AG04450 (cell line): ENCODE results near the gene KLHL2. TPM values are rescaled to one million over a fixed set of nuclear protein-coding genes. Genes with fewer than 3 reads are reported as not detected.
"Not testable (repeated sequence)": the region's sequence is repeated elsewhere in the genome, so short reads cannot be mapped to it uniquely, and the experiment has no call there.

Experiments
- CTCF ChIA-PET: fragments of 300-600, 350-600 bp; formaldehyde crosslinking; extraction: SDS; loops from one replicate; lab custom pipeline; 2022; ENCODE audit warnings: antibody characterized with exemption, inconsistent platforms; lab: Charles Lee
- POLR2A ChIA-PET: fragments of 350-600 bp; formaldehyde crosslinking; extraction: SDS; loops from one replicate; lab custom pipeline; 2021; ENCODE audit warnings: antibody characterized with exemption, inconsistent platforms; lab: Yijun Ruan, JAX
- DNase-seq: peaks from one replicate; pipeline ENCODE4 v3.0.0-alpha.2; 2011; ENCODE audit warnings: low read depth, low spot score
- H3K27ac ChIP-seq: one replicate; pipeline ENCODE4 v1.5.1; 2012; ENCODE audit warnings: low read depth, low read length, control low read depth
- H3K27me3 ChIP-seq: one replicate; pipeline ENCODE4 v1.6.0; 2012; ENCODE audit warnings: low read length; ENCODE audit not compliant: control insufficient read depth, insufficient read depth
- H3K4me3 ChIP-seq: 2 replicates; pipeline ENCODE4 v1.5.1; 2011; ENCODE audit warnings: mild to moderate bottlenecking, low read depth, low read length, control low read depth
- H3K9me3 ChIP-seq: 2 replicates; pipeline ENCODE4 v1.5.1; 2012; ENCODE audit warnings: low read length; ENCODE audit not compliant: control insufficient read depth, insufficient read depth
- CTCF ChIP-seq: IDR thresholded peaks from 2 replicates; pipeline ENCODE4 v1.5.1; 2011; ENCODE audit warnings: low read depth, low read length, control low read depth, inconsistent platforms
- polyA plus RNA-seq: library from polyadenylated mRNA; depleted of rRNA; stranded (reverse); fragments of >200 nt; gene quantifications from 2 replicates; pipeline ENCODE4 v1.2.3, GENCODE V29; 2011

Gene KLHL2
- polyA plus RNA-seq, 1 experiment: 16.4 TPM

GRCh38 chr4:165217325-165217724, 10.0 kb downstream of the KLHL2 start:
- Histone ChIP-seq H3K9me3 (no peaks in the 10 kb centered on the region), H3K27ac (no peak overlapping the region), H3K4me3 (no peak overlapping the region), H3K27me3 (no peaks in the 10 kb centered on the region)
- ChIA-PET CTCF (no interaction called here), POLR2A (no interaction called here)
- no peak for TF ChIP-seq CTCF
- no peak for DNase-seq

- CTCF ChIA-PET, H3K27ac ChIP-seq, DNase-seq, H3K9me3 ChIP-seq, H3K27me3 ChIP-seq, POLR2A ChIA-PET, H3K4me3 ChIP-seq: not testable (repeated sequence)
These were observed 13.9 kb downstream of the KLHL2 start for GRCh38 chr4:165221306-165221705.

GRCh38 chr4:165221993-165222650, 14.8 kb downstream of the KLHL2 start:
- H3K27me3 ChIP-seq, DNase-seq, POLR2A ChIA-PET, H3K9me3 ChIP-seq, H3K27ac ChIP-seq, H3K4me3 ChIP-seq, CTCF ChIA-PET: not testable (repeated sequence)

- ChIA-PET CTCF (no interaction called here), POLR2A (no interaction called here)
- no peak for DNase-seq
- no peaks in the 10 kb centered on the region for H3K9me3 ChIP-seq
- no peaks in the 10 kb centered on the region for H3K27me3 ChIP-seq
- H3K27ac ChIP-seq: no peak overlapping the region
- no peak for TF ChIP-seq CTCF
- H3K4me3 ChIP-seq: no peak overlapping the region
These were observed 15.3 kb downstream of the KLHL2 start for GRCh38 chr4:165222651-165222994.

- H3K27ac ChIP-seq, H3K9me3 ChIP-seq, CTCF ChIA-PET, DNase-seq, POLR2A ChIA-PET, H3K4me3 ChIP-seq, H3K27me3 ChIP-seq: not testable (repeated sequence)
These were observed 20.0 kb downstream of the KLHL2 start for GRCh38 chr4:165227401-165227800.

- H3K4me3 ChIP-seq, POLR2A ChIA-PET, H3K27me3 ChIP-seq: not testable (repeated sequence)
These were observed 22.3 kb downstream of the KLHL2 start for GRCh38 chr4:165229490-165230200.

GRCh38 chr4:165232623-165233433, 25.5 kb downstream of the KLHL2 start:
- CTCF ChIA-PET, H3K27ac ChIP-seq, H3K4me3 ChIP-seq, H3K27me3 ChIP-seq, POLR2A ChIA-PET, DNase-seq, H3K9me3 ChIP-seq: not testable (repeated sequence)

More at GRCh38 chr4:165229490-165230200, 22.3 kb downstream of the KLHL2 start:
- H3K9me3 ChIP-seq, H3K27ac ChIP-seq, CTCF ChIA-PET, DNase-seq: not testable (repeated sequence)
